HEK293T (cell line): ENCODE measurements around the gene PRPF6.

Experiments used
- CTCF ChIA-PET: fragments of 350-600 bp; formaldehyde crosslinking; extraction: SDS; loops from one replicate; lab custom pipeline; 2021; ENCODE audit warnings: antibody characterized with exemption, inconsistent platforms; lab: Yijun Ruan, JAX
- POLR2A ChIA-PET: fragments of 350-600 bp; formaldehyde crosslinking; extraction: SDS; loops from one replicate; lab custom pipeline; 2020; ENCODE audit warnings: antibody characterized with exemption, inconsistent platforms; lab: Yijun Ruan, JAX
- DNase-seq: peaks from one replicate; pipeline ENCODE4 v3.0.0; 2012; ENCODE audit warnings: mixed read lengths; ENCODE audit errors: extremely low spot score
- ARNT ChIP-seq: fragments of 450-650 bp; IDR thresholded peaks from 2 replicates; pipeline ENCODE4 v1.6.1; 2017; ENCODE audit warnings: mild to moderate bottlenecking
- BHLHE40 ChIP-seq: fragments of 450-650 bp; IDR thresholded peaks from 2 replicates; pipeline ENCODE4 v1.6.1; 2016; ENCODE audit warnings: mild to moderate bottlenecking, moderate library complexity, borderline replicate concordance
- CTBP1 ChIP-seq: fragments of 450-650 bp; IDR thresholded peaks from 2 replicates; pipeline ENCODE4 v1.6.1; 2016; ENCODE audit warnings: borderline replicate concordance
- ELF4 ChIP-seq: fragments of 450-650 bp; IDR thresholded peaks from 2 replicates; pipeline ENCODE4 v1.6.1; 2017; ENCODE audit warnings: antibody characterized with exemption
- FOXA1 ChIP-seq: fragments of 450-650 bp; IDR thresholded peaks from 2 replicates; pipeline ENCODE4 v1.6.1; 2016; ENCODE audit warnings: mild to moderate bottlenecking
- FOXK2 ChIP-seq: fragments of 450-650 bp; IDR thresholded peaks from 2 replicates; pipeline ENCODE4 v1.6.1; 2016; ENCODE audit warnings: mild to moderate bottlenecking
- FOXM1 ChIP-seq: fragments of 450-650 bp; IDR thresholded peaks from 2 replicates; pipeline ENCODE4 v1.6.1; 2017; ENCODE audit warnings: mild to moderate bottlenecking, borderline replicate concordance
- HDGF ChIP-seq: fragments of 450-650 bp; IDR thresholded peaks from 2 replicates; pipeline ENCODE4 v1.6.1; 2017; ENCODE audit warnings: antibody characterized with exemption, borderline replicate concordance
- L3MBTL2 ChIP-seq: fragments of 450-650 bp; conservative IDR thresholded peaks from 2 replicates; pipeline ENCODE4 v1.6.1; 2016; ENCODE audit warnings: mild to moderate bottlenecking
- LEF1 ChIP-seq: fragments of 450-650 bp; IDR thresholded peaks from 2 replicates; pipeline ENCODE4 v1.6.1; 2017; ENCODE audit warnings: mild to moderate bottlenecking, borderline replicate concordance
- NFRKB ChIP-seq: fragments of 450-650 bp; IDR thresholded peaks from 2 replicates; pipeline ENCODE4 v1.6.1; 2016; ENCODE audit warnings: mild to moderate bottlenecking, moderate library complexity
- PKNOX1 ChIP-seq: fragments of 450-650 bp; IDR thresholded peaks from 2 replicates; pipeline ENCODE4 v1.6.1; 2016
- SP1 ChIP-seq: fragments of 450-650 bp; IDR thresholded peaks from 2 replicates; pipeline ENCODE4 v1.6.1; 2017
- SUZ12 ChIP-seq: fragments of 450-650 bp; IDR thresholded peaks from 2 replicates; pipeline ENCODE4 v1.6.1; 2016; ENCODE audit warnings: mild to moderate bottlenecking
- ZNF384 ChIP-seq: fragments of 450-650 bp; IDR thresholded peaks from 2 replicates; pipeline ENCODE4 v1.6.1; 2016

Gene PRPF6

GRCh38 chr20:63966944-63967322 lies 14.0 kb upstream of the PRPF6 start:
- DNase-seq = no peak
- POLR2A ChIA-PET = interaction anchor here (3.2 kb wide), 1 partner anchor 10 kb away, joined by 27 read pairs; the partner anchor contains the start of gene UCKL1
- TF ChIP-seq LEF1 (no peak), ARNT (no peak), ELF4 (no peak), ZNF384 (no peak), BHLHE40 (no peak), FOXK2 (no peak), PKNOX1 (no peak), HDGF (no peak), SP1 (no peak), FOXA1 (no peak), CTBP1 (no peak), NFRKB (no peak), SUZ12 (no peak), L3MBTL2 (no peak), FOXM1 (no peak)
- CTCF ChIA-PET = no interaction called here

- POLR2A ChIA-PET = interaction anchor here (3.2 kb wide), 1 partner anchor 10 kb away, joined by 27 read pairs; the partner anchor contains the start of gene UCKL1
- no peak for DNase-seq
- CTCF ChIA-PET = interaction anchor here (0.8 kb wide), 1 partner anchor 10 kb away, joined by 3 read pairs; no protein-coding TSS in a partner anchor
- TF ChIP-seq FOXA1 (no peak), L3MBTL2 (no peak), CTBP1 (no peak), ELF4 (no peak), LEF1 (no peak), BHLHE40 (no peak), FOXK2 (no peak)
These were observed 13.4 kb upstream of the PRPF6 start for GRCh38 chr20:63967330-63968135.

- TF ChIP-seq SP1 (no peak), SUZ12 (no peak), ARNT (no peak), BHLHE40 (no peak), FOXK2 (no peak), PKNOX1 (no peak), HDGF (no peak), CTBP1 (no peak)
- POLR2A ChIA-PET = interaction anchor here (1.1 to 3.2 kb wide), 2 partner anchors 11 to 12 kb away, joined by 3 to 27 read pairs; partner anchors contain the start of gene UCKL1
- DNase-seq = no peak
- CTCF ChIA-PET = interaction anchor here (0.8 kb wide), 1 partner anchor 11 kb away, joined by 3 read pairs; no protein-coding TSS in a partner anchor
These were observed 12.6 kb upstream of the PRPF6 start for GRCh38 chr20:63968136-63968927.

GRCh38 chr20:63968928-63969760 lies 11.8 kb upstream of the PRPF6 start:
- DNase-seq = peak; percentile 41
- CTCF ChIA-PET = no interaction called here
- TF ChIP-seq NFRKB (no peak), LEF1 (no peak), ZNF384 (no peak), HDGF (no peak), SUZ12 (no peak)
- POLR2A ChIA-PET = interaction anchor here (1.1 to 3.2 kb wide), 2 partner anchors 11 to 12 kb away, joined by 3 to 27 read pairs; partner anchors contain the start of gene UCKL1

GRCh38 chr20:63969838-63970713 lies 10.9 kb upstream of the PRPF6 start, which contains the start of gene ZNF512B:
Gene ZNF512B, minus strand, starts transcription at chr20:63969930. Its CDS starts 1,980 bp downstream, at chr20:63967950.
- DNase-seq = peak; percentile 88
- ChIA-PET POLR2A (interaction anchor here (1.0 kb wide), 1 partner anchor 343 kb away, joined by 3 read pairs; the partner anchor contains the start of gene GMEB2), CTCF (no interaction called here)
- no peak for TF ChIP-seq FOXA1
- TF ChIP-seq NFRKB = no peak
